HG03457 (cell line): ENCODE data around the gene CDKAL1.
"Not testable (repeated sequence)": the region's sequence is repeated elsewhere in the genome, so short reads cannot be mapped to it uniquely, and the experiment has no call there.

Source experiments
- ATAC-seq: cut with Tn5 transposase; IDR thresholded peaks from one replicate; pipeline ENCODE4 v1.9.1; 2021; ENCODE audit warnings: moderate number of reproducible peaks; ENCODE audit not compliant: unreplicated experiment

The CDKAL1 gene

DNA sequence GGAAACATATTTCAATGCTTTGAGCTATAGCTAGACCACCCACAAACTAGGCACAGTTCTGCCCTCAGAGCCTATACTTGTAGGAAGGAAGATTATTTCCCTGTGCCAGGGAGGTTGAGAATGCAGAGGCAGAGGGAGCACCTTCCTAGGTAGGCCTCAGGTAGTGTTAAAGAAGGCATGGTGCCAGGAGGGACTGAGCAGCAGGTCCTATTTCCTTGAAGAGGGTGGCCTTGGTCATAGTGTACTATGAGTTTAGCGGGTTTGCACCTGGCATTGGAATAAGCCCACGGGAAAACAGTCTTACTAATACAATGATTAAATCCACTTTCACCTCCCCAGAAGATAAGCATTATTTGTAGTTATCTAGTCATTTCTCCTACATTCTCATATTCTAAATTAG is 375.4 kb downstream of the CDKAL1 start:
- ATAC-seq = no peak

DNA sequence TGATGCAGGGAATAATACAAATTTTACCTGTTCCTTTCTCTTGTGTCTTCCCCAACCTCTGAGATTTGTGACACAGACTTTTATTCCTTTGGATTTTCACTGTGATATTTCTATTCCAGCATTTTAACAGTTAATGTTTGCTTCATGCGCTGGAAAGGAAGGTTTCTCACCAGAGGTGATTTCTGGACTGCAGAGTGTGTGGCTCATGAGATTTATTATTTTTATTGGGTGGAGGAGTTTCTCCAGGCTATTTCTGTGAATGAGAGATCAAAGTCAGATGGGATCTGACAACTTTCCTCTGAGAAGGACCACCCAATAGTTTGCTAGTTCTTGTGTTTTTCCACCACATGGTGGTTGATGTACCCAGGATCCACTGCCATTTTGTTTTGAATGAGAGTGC is 377.5 kb downstream of the CDKAL1 start:
- ATAC-seq = no peak

DNA sequence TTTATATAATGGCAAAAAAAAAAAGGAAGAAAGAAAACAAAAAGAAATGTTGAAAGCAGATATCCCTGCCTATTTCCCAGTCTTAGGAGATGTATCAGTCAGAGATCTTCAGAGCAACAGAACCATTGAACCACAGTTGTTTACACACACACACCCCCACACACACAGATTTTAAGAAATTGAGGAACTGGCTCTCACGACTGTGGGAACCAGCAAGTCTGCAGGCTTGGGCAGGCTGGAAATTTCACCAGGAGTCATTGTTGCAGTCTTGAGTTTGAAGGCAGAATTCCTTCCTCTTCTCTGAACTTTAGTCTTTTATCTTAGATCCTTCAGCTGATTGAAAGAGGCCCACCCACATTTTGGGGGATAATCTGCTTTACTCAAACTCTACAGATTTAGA is 380.9 kb downstream of the CDKAL1 start:
- no peak for ATAC-seq

DNA sequence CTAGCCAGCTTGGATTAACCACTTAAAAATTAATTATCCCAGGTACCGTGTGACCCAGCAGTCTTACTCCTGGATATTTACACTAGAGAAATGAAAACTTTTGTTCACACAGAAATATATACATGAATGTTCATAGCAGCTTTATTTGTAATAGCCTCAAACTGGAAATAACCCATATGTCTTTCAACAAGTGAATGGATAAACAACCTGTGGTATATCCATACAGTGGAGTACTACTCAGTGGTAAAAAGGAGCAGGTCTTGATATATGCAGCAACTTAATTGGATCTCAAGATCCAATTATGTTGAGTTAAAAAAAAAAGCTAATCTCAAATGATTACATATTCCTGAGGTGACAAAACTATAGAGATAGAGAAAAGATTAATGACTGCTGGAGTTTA is 381.4 kb downstream of the CDKAL1 start:
- no peak for ATAC-seq

DNA sequence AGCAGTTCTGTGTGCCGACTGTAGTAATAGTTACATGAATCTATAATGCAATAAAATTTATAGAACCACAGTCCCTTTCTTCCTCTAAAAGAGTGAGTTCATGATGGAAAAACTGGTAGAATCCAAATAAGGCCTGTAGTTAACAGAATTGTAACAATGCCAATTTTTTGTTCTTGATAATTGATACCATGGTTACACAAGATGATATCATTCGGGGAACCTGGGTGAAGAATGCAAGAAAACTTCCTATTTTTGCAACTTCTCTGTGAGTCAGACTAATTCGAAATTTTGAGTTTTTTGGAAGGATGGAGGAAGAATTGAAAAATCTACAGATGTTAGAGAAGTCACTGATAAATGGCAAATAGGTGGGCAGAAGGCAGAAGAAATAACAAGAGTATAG is 381.8 kb downstream of the CDKAL1 start:
- ATAC-seq = no peak

DNA sequence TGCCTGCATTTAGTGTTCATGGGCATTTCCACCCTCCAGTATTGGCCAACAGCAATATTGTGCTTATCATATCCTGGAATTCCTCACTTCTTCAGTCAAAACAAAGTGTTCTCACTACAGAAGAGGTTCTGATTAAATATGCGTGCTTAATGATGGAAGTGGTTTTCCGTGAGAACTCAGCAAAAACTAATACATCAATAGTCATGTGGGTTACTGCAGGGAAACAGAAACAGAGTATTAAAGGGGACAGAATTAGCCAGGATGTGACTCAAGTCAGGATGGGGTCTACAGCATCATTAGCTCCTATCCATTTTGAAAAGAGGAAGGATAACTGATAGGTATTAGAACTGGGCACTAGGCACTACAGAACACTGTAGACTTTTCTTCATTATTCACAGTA is 384.6 kb downstream of the CDKAL1 start:
- no peak for ATAC-seq

DNA sequence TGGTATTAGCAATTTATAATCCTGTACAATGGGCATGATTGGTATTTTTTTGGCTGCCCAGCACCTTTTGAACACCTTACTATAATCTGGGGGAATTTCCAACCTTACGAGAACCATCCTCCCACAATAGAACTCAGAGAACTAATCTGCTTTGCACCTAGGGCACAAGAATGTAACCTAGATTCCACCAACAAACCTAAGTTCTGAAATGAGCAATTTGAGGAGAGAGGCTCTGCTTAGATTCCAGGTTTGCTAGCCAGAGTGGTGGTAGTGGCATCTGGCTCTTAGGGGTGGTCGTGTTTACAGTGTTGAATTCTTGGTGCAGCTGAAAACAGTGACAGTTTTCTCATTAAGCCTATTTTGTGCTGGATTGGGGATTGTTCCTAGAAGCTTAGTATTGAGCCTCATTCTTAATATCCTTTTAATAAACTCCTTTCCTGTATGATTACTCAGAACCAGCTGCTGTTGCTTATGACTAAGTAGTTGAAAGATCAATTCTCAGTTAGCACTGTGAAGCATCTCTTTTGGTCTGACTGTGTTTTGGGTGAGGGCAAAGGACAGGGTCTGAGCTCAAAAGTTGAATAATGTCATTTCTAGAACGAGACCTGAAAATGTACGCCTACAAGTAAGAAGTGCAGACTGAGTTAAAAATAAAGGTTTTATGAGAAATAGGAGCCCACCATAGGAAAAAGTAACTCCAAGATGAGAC is 385.6 kb downstream of the CDKAL1 start:
- no peak for ATAC-seq

DNA sequence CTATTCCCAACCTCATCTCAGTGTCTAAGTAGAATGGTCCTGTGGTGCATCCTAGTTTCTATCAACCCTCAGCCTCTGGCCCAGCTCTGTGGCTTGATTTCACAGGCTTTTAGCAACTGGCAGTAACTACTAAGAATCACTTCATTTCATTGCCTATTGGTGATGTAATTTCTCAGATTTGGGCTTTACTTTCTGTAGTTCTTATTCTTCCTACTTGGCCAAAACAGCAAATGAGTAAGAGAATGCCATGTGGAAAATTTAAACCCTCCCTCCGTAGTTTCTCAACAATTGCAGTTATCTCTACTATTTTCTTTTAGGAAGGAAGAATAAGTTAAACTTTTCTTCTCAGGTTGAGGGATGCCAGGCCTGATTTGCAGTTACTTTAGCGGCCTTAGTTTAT is 387.3 kb downstream of the CDKAL1 start:
- no peak for ATAC-seq

DNA sequence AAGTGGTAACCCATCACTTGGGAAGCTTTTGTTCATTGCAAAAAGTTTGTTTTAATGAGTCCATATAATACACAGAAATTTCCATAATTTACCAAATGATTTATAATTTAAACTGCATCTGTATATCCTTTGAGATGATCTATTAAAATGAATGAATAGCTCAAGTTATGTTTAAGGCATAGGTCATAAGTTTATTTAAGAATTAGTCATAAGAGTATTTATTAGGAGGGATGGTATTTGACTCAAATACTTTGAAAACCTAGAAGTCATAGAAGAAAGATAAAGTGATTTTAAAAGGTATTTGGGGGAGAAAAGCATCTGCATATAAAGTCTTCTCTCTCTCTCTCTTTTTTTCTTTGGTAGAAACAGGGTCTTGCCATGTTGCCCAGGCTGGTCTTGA is 388.5 kb downstream of the CDKAL1 start:
- ATAC-seq = no peak

DNA sequence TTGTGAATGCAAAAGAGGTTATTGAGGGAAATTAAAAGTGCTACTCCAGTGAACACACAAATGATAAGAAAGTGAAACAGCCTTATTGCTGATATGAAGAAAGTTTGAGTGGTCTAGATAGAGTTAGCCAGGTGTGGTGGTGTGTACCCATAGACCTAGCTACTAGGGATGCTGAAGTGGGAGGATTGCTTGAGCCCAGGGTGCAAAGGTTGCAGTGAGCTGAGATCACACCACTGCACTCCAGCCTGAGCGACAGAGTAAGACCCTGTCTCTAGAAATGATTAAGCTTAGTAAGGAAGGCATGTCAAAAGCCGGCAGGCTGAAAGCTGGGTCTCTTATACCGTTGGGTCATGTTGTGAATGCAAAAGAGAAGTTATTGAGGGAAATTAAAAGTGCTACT is 389.8 kb downstream of the CDKAL1 start:
- not testable (repeated sequence) for ATAC-seq

DNA sequence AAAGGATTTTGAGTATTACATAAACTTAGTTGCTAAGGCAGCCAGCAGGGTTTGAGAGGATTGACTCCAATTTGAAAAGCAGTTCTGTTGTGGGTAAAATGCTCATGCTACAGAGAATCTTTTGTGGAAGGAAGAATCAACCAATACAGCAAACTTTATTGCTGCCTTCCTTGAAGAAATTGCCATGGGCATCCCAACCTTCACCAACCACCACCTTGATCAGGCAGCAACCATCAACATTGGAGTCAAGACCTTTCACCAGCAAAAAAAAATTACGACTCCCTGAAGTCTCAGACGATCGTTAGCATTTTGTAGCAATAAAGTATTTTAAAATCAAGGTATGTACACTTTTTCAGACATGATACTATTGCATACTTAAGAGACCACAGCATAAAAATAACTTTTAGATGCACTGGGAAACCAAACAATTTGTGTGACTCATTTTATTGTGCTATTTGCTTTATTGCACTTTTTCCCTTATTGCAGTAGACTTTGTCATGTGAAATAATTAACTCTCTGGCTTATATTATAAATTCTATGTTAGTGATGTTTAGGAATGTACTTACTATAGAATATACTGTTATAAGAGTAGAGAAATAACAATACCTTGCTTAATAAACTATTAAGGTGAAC is 390.8 kb downstream of the CDKAL1 start:
- ATAC-seq = no peak

DNA sequence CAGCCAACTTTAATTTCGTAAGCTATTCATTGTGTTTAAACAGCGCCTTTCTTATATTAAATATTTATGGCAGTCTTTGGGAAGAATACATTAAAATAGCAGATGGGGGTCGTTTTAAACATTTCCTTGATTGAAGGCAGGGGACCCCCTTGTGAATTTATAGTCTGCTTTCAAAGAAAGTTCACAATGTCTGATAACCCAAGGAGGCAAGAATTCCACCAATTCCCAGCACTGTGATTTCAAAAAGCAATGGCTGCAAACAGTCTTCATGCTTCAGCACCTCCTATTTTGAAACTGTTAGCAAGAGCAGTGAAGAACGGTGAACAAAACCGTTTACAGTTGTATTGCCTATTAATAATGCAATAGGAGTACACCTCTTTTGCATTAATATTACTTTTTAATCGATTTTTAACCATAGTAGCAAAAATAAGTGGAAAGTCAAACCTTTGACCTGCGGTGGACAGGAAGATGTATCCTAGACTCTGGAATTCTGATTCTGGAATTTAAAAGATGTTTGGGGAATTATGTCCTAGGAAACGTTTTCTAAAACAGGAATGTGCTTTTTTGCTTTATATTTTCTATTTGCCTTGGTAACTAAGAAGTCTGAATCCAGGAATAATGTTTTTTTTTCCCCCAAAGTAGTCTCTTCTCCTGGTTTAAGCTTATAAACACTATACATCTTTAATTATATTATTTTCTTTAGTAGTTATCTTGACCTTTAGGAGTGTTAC is 393.0 kb downstream of the CDKAL1 start:
- ATAC-seq = no peak

DNA sequence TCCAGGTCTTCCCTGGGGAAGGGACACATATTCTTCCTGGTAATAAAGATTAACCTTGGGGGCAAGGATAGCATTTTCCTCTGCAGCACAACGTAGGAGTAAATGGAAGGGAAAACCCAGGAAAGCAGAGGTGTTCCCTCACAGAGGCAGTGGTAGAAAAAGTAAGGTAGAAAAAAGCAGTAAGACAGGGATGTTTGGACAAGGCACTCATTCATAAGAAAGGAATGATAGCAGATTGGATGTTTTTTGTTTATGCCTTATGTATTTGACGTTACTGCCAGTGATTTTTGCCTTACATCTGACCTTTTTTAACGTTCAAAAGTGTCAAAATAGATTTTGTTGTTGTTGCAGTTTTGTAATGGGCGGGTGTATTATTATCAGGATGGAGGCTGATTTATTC is 395.0 kb downstream of the CDKAL1 start:
- ATAC-seq = no peak

DNA sequence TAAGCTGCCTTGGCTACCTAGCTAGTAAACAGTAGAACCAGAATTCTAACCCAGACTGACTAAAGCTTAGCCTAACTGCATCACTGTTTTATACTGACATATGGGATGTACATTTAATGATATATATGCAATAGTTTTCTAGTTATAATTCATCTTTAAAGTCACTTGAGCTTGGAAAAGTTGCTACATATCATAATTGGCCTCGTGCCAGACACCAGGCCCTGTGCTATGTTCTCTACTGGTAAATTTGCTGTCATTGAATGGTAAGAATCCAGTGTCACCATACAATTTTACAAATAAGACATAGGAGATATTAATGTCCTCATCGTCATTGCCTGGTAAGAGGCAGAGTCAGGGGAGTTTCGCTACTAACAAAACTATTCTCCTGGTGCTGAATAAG is 396.8 kb downstream of the CDKAL1 start:
- no peak for ATAC-seq

DNA sequence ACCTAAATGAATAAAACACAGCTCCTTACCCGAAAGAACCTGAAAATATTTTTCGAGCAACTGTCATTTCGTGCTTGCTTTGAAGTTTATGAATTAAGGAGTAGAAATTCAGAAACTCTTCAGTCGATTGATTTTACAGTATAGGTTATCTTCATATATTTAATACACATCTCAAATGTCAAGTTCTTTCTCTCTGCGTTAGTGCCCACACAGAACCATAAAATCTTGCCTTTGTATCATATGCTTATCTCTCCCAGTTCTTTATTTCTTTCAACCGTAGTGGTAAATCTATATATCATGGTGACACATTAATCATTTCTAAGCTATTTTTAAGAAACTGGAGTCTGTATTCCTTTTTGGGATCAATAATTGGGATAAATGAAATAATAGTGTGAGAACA is 397.5 kb downstream of the CDKAL1 start:
- no peak for ATAC-seq

DNA sequence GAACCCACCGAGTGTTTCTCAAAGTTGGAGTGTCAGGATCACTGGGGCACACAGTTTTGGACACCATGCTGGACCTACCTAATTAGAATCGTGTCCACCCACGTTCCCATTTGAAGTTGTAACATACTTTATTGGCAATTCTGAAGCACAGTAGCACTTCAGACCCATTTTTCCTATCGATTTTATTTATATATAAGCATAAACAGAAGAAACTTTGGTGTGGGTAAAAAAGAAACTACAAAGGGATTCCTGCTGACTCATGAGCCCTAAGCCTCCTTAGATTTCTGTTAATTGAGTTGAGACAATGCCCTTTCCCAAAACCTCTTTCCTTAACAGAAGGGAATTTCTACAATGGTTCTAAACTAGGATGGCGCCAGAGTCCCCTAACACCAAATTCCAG is 398.0 kb downstream of the CDKAL1 start:
- ATAC-seq = no peak

DNA sequence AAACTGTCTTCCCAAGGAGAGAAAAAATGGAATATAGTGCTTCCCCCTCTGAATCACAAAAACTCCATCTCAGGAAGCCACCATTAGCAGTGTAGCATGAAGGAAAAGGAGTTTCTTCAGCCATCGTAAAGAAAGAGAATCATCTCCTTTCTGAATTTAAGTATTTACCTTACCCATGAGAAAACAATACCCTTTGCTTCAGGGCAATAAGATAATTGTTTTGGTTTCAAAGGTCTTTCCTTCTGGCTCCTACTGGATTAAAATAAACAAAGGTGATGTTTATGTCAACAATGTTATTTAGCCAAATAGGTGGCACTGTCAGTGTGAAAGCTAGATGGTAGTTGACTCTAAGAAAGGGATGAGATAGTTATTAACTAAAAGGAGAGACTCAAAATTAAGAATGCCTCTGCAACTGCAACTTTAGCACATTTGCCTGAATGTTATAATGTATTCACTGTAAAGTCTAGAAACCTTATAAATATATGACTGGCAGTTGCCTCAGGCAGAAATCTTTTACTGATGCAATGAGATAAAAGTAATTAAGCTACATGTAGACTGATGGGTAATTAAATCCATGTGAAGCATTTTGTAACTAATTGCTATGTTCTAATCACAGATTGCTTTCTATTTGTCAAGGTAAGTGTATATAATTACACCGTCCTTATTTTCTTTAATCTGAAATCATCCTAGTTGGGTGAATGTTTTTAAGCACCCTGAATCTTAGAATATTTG is 399.0 kb downstream of the CDKAL1 start:
- no peak for ATAC-seq

DNA sequence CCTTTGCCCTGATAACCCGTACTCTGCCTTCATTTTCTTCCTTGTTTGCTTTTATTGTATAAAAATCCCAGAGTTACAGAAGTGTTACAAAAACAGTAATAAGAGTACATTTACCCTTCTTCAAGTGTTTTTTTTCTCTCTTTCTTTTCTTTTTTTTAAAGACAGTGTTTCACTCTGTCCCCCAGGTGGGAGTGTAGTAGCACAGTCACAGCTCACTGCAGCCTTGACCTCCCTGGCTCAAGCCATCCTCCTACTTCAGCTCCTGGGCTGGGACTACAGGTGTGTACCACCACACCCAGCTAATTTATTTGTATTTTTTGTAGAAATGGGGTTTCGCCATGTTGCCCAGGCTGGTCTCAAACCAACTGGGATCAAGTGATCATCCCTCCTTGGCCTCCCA is 402.7 kb downstream of the CDKAL1 start:
- ATAC-seq = no peak

DNA sequence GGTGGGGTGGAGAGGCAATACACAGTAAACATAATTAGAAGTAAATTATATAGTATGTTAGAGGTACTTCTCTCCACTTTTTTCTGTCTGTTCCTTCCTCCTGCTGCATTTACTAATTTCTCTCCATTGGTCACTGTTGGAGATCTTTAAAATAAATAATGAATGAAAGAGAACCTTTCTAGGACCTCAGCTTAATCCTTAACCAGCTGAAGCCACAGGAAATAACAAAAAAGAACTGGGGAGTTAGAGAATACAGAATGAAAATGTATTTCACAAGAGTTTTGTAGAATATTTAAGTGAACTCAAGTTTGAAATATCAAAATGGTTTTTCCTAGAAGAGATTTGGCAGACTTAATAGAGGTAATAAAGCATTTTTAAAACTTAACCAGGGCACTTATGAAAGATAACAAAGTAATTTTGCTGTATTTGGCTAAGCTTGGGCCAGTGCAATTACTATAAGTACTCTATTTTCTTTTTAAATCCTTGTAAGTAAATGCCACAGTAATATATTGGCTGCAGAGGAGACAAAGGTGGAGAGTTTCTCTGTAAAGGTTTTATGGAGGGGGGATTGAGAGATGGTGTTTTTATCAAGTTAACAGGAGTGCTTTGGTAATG is 405.0 kb downstream of the CDKAL1 start:
- ATAC-seq = no peak

DNA sequence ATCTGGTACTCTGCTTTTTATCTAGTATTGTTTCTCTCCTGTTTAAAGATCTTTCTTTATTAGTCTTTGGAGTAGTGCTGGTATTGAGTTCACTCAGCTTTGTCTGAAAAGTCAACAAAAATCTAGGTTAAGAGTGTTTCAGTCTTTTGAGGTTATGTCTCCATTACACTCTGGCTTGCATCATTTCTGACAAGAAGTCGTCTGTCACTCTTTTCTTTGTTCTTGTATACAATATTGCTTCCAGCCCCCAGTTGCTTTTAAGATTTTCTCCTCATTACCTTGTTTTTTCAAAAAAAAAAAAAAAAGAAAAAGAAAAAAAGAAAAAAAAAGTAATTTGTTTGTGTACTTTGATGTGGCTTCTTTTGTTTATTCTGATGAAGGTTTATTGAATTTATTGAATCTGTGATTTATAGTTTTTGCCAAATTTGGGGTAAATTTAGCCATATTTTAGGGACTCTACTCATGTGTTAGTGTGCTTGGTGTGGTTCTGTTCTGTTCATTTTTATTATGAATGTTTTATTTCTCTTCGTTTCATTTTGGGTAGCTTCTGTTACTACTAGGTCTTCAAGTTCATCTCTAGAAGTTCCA is 408.9 kb downstream of the CDKAL1 start:
- ATAC-seq = no peak

DNA sequence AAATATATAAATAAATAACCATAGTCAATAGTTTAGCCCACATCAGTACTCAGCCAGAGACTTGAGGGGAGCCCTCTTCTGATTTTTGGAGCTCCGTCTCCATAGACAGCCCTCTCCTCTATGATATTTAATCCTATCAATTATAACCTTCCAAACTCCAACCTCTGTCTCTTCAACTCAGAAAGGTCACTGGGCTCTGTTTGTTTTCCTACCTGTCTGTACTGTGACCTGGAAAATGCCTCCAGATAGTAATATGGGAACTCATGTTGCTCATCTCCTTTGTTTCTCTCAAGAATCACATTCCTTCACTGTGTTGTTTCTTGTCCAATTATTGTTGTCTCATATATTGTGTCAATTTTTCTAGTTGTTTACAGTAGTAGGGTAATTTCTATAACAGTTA is 409.7 kb downstream of the CDKAL1 start:
- ATAC-seq = no peak
